Muscle of leg (tissue), 11 donors: ENCODE measurements around the gene ALDH1A2. TPM values are rescaled to one million over a fixed set of nuclear protein-coding genes. Genes with fewer than 3 reads are reported as not detected.

Experiments
- DNase-seq: peaks from one replicate; pipeline ENCODE4 v3.0.0; 2013
- H3K27ac ChIP-seq: one replicate; pipeline ENCODE4 v1.5.1; 2013; ENCODE audit warnings: mild to moderate bottlenecking, low read length, control low read depth
- H3K27me3 ChIP-seq: one replicate; pipeline ENCODE4 v1.6.1; 2013; ENCODE audit warnings: low read length; ENCODE audit not compliant: control insufficient read depth, insufficient read depth
- H3K36me3 ChIP-seq: one replicate; pipeline ENCODE4 v1.6.1; 2013; ENCODE audit warnings: low read length; ENCODE audit not compliant: control insufficient read depth, insufficient read depth
- H3K4me1 ChIP-seq: one replicate; pipeline ENCODE4 v1.6.1; 2013; ENCODE audit warnings: low read length; ENCODE audit not compliant: control insufficient read depth, insufficient read depth
- H3K4me3 ChIP-seq: one replicate; pipeline ENCODE4 v1.5.1; 2013; ENCODE audit warnings: low read length, control low read depth
- H3K9me3 ChIP-seq: replicated peaks from 2 replicates; pipeline ENCODE4 v1.6.1; 2013; ENCODE audit warnings: low read depth, low read length; ENCODE audit not compliant: control insufficient read depth
- WGBS: methylation state at CpG from one replicate; pipeline ENCODE4 v1.1.5; 2013; ENCODE audit warnings: missing lambda C conversion rate; ENCODE audit not compliant: insufficient coverage; 5-methylcytosine and 5-hydroxymethylcytosine counted together
- polyA plus RNA-seq, 8 donors: library from polyadenylated mRNA; unstranded; fragments of 120-200 nt; gene quantifications; one replicate each; pipeline versions ENCODE4 v1.2.1 to v1.2.3, GENCODE V29; 2013; ENCODE audit warnings: inconsistent platforms in 1 of 8, low replicate concordance in 1 of 8; ENCODE audit not compliant: insufficient read length in 8 of 8, insufficient read depth in 1 of 8
- total RNA-seq: library from RNA; stranded (reverse); fragments of 120-200 nt; gene quantifications from one replicate; pipeline ENCODE4 v1.2.4, GENCODE V29; 2013

Gene ALDH1A2
- total and polyA plus RNA-seq, 9 donors = 22.3 to 55.3 (median 35.9) TPM

DNA sequence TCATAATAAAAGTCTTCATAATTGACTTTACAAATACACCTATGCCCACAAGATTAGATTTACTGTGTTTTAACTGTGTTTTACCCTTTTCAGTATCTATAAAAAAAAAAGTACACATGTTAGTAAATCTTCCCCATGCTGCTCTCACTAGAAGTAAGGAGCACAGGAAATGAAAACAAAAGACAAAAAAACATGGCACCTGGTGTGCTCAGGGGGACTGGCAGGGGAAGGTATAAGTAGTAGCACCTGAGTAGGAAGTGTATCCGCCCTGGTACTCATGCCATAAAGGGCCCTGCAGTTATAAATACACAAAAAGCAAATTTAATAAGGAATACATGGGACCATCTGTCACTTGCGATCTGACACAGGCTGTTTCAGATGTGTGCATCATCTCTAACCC is 8.9 kb upstream of the ALDH1A2 start:
- H3K27me3 ChIP-seq = peaks cover 3% of the 10 kb centered on the region
- H3K36me3 ChIP-seq = no peaks in the 10 kb centered on the region
- no peaks in the 10 kb centered on the region for H3K4me1 ChIP-seq
- WGBS = 100% methylated on average over 1 of the region's 2 CpGs
- no peak overlapping the region for H3K4me3 ChIP-seq
- DNase-seq = no peak
- H3K27ac ChIP-seq = no peak overlapping the region
- H3K9me3 ChIP-seq = no peaks in the 10 kb centered on the region

DNA sequence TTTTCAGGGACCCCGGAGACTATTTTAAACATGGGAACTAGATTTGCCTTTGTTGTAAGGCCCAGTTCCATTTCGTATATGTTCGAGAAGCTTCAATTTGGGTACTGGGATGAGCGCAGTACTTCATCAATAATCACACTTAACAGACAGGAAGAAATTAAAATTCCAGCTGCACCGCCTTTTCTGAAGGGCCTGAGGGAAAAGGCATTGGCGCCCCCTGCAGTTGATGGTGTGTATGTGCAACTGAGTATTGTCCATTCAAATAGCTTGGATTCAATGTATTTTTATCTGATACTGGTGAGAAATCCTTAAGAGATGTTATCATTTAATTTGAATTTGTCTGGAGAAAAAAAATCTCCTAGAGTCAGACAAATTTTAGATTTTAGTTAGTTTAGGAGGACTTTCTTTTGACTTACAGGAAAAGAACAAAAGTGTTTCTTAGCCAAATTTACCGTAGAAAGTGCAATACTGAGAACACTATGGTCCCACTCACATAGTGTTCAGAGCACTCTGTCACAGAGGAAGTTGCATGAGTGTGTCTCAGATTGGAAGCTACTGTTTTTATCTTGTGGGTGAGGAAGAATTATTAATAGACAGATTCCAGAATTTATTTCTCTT is 5.4 kb upstream of the ALDH1A2 start:
- DNase-seq = peak; percentile 73
- no CpG with 5 or more reads among the region's 7 CpGs for WGBS
- no peaks in the 10 kb centered on the region for H3K9me3 ChIP-seq
- H3K4me1 ChIP-seq = peaks cover 8% of the 10 kb centered on the region
- peaks cover 19% of the 10 kb centered on the region for H3K27me3 ChIP-seq
- no peak overlapping the region for H3K4me3 ChIP-seq
- H3K27ac ChIP-seq = no peak overlapping the region
- H3K36me3 ChIP-seq = no peaks in the 10 kb centered on the region

DNA sequence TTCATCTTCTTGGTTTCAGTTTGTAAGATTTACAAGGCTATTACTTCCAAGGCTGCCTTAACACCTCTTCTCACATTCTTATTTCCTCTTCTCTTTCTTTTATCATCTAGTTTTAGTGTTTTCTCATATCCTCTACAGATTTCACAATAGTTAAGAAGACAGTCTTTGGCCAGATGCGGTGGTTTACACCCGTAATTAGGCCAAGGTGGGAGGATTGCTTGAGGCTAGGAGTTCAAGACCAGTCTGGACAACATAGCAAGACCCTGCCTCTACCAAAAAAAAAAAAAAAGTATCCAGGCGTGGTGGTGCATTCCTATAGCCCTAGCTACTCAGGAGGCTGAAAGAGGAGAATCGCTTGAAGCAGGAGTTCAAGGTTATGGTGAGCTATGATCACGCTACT is 3.5 kb upstream of the ALDH1A2 start:
- Histone ChIP-seq H3K36me3 (no peaks in the 10 kb centered on the region), H3K4me1 (peaks cover 14% of the 10 kb centered on the region), H3K4me3 (no peak overlapping the region), H3K9me3 (no peaks in the 10 kb centered on the region), H3K27ac (no peak overlapping the region), H3K27me3 (peaks cover 32% of the 10 kb centered on the region)
- 100% methylated on average over 1 of the region's 5 CpGs for WGBS
- no peak for DNase-seq

GRCh38 chr15:58066042-58066867 is 744 bp upstream of the ALDH1A2 start:
- H3K27me3 ChIP-seq = peaks cover 38% of the 10 kb centered on the region
- H3K9me3 ChIP-seq = no peaks in the 10 kb centered on the region
- peak overlapping the region; percentile 26 for H3K27ac ChIP-seq
- peaks cover 14% of the 10 kb centered on the region for H3K4me1 ChIP-seq
- H3K36me3 ChIP-seq = no peaks in the 10 kb centered on the region
- peak overlapping the region; percentile 49 for H3K4me3 ChIP-seq
- 4% methylated on average over 45 of the region's 59 CpGs for WGBS
- peak; percentile 79 for DNase-seq

GRCh38 chr15:58064980-58065444 is 499 bp downstream of the ALDH1A2 start:
- Histone ChIP-seq H3K4me1 (peaks cover 14% of the 10 kb centered on the region), H3K27ac (peak overlapping the region; percentile 64), H3K27me3 (peaks cover 40% of the 10 kb centered on the region), H3K9me3 (no peaks in the 10 kb centered on the region), H3K4me3 (peak overlapping the region; percentile 49), H3K36me3 (no peaks in the 10 kb centered on the region)
- DNase-seq = peak; percentile 47
- under 1% methylated on average over 39 of the region's 39 CpGs for WGBS

DNA sequence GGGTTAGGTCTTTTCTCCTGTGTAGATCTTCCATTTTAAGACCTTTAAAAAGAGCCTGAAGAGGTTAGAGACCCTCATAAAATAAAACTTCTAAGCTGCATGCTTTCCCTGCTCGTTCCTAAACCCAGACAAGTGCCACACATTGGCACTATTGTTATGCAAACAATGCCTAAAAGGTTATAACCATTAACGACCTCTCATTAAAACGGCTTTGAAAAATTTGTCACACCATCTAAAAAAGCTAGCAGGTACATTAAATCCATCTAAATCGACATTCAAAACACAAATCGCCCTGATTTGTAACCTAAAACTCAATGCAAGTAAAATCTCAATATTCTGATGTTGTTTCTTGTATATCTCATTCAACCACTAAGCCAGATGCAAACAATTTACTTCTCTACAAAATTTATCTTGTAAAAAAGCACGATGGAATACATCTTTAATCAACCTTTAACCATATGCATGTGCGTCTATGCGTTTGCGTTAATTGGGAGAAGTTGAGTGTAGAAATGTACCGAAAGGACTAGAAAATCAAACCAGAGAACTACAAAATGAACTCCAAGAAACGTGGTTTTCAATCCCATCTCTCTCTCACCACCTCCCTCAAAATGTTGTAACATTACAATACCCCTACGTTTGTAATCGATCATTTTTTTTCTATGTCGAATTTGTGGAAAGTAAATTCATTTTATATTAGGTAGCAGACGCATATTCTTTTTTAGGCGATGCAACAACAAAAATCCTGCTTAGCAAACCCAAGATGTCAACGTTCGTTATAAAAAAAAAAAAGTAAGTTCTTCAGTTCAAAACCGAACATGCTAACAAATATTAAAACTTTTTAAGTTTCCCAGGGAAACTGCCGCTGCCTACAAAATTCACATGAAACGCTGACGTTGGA is 1.2 kb downstream of the ALDH1A2 start:
- peak; percentile 20 for DNase-seq
- Histone ChIP-seq H3K27ac (no peak overlapping the region), H3K36me3 (no peaks in the 10 kb centered on the region), H3K4me3 (peak overlapping the region; percentile 49), H3K9me3 (no peaks in the 10 kb centered on the region), H3K27me3 (peaks cover 43% of the 10 kb centered on the region), H3K4me1 (peaks cover 14% of the 10 kb centered on the region)
- WGBS = 18% methylated on average over 3 of the region's 22 CpGs

GRCh38 chr15:58063614-58064013 is 1.9 kb downstream of the ALDH1A2 start:
- WGBS = no CpG with 5 or more reads among the region's 3 CpGs
- Histone ChIP-seq H3K27me3 (peaks cover 43% of the 10 kb centered on the region), H3K4me1 (peaks cover 14% of the 10 kb centered on the region), H3K36me3 (no peaks in the 10 kb centered on the region), H3K9me3 (no peaks in the 10 kb centered on the region), H3K27ac (no peak overlapping the region), H3K4me3 (no peak overlapping the region)
- no peak for DNase-seq

DNA sequence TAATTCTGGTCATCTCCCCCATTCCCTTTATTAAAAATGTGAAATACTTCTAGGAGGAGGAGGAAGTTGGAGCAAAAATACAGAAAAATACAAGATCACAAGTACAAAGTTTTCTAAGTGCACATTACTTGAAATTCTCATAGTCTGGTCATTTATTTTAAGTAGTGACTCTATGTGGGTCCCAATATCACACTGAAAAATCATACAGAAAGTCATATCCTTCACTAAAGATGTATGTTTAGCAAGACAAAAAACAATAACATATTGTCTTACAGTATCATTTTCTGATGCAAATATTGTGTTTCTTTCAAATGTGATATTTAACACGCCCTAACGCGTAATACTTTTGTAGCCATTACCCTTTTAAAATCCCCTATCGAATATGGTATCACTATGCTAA is 2.5 kb downstream of the ALDH1A2 start:
- Histone ChIP-seq H3K4me3 (no peak overlapping the region), H3K9me3 (no peaks in the 10 kb centered on the region), H3K27ac (no peak overlapping the region), H3K27me3 (peaks cover 43% of the 10 kb centered on the region), H3K4me1 (peaks cover 14% of the 10 kb centered on the region), H3K36me3 (no peaks in the 10 kb centered on the region)
- DNase-seq = no peak
- no CpG with 5 or more reads among the region's 4 CpGs for WGBS

GRCh38 chr15:58062175-58062574 is 3.3 kb downstream of the ALDH1A2 start:
- Histone ChIP-seq H3K4me1 (peaks cover 14% of the 10 kb centered on the region), H3K27ac (no peak overlapping the region), H3K4me3 (no peak overlapping the region), H3K9me3 (no peaks in the 10 kb centered on the region), H3K36me3 (no peaks in the 10 kb centered on the region), H3K27me3 (peaks cover 37% of the 10 kb centered on the region)
- WGBS = 14% methylated on average over 2 of the region's 5 CpGs
- no peak for DNase-seq

- Histone ChIP-seq H3K27me3 (peaks cover 21% of the 10 kb centered on the region), H3K36me3 (no peaks in the 10 kb centered on the region), H3K4me3 (no peak overlapping the region), H3K9me3 (no peaks in the 10 kb centered on the region), H3K4me1 (peaks cover 6% of the 10 kb centered on the region), H3K27ac (no peak overlapping the region)
- no CpG with 5 or more reads among the region's 1 CpG for WGBS
- no peak for DNase-seq
These were observed 4.9 kb downstream of the ALDH1A2 start for GRCh38 chr15:58060575-58060974.
